Astrocyte (in vitro differentiated cells and primary cell): ENCODE measurements around the gene GABARAP. TPM values are rescaled to one million over a fixed set of nuclear protein-coding genes. Genes with fewer than 3 reads are reported as not detected.

ENCODE experiments used
- DNase-seq: peaks from one replicate; pipeline ENCODE4 v3.0.0-alpha.2; 2010; ENCODE audit warnings: low read depth
- FAIRE-seq: peaks from 2 replicates; lab custom pipeline; 2011; peaks lifted over from hg19 to GRCh38; lab: Jason Lieb, UNC
- H2AFZ ChIP-seq: 2 replicates; pipeline ENCODE4 v1.6.0; 2012; ENCODE audit warnings: low read depth, low read length, inconsistent platforms
- H3K27ac ChIP-seq: 2 replicates; pipeline ENCODE4 v1.5.1; 2011; ENCODE audit warnings: low read depth, low read length, inconsistent platforms
- H3K27me3 ChIP-seq: 2 replicates; pipeline ENCODE4 v1.6.0; 2011; ENCODE audit warnings: low read length, inconsistent platforms; ENCODE audit not compliant: insufficient read depth
- H3K36me3 ChIP-seq: 2 replicates; pipeline ENCODE4 v1.5.1; 2011; ENCODE audit warnings: low read length, inconsistent platforms; ENCODE audit not compliant: insufficient read depth
- H3K4me1 ChIP-seq: 2 replicates; pipeline ENCODE4 v1.5.1; 2011; ENCODE audit warnings: low read length, inconsistent platforms; ENCODE audit not compliant: insufficient read depth
- H3K4me2 ChIP-seq: 2 replicates; pipeline ENCODE4 v1.6.0; 2012; ENCODE audit warnings: low read length, inconsistent platforms
- H3K4me3 ChIP-seq: 2 replicates; pipeline ENCODE4 v1.5.1; 2011; ENCODE audit warnings: low read depth, mild to moderate bottlenecking, low read length, inconsistent platforms; ENCODE audit not compliant: insufficient read depth
- H3K79me2 ChIP-seq: 2 replicates; pipeline ENCODE4 v1.6.0; 2012; ENCODE audit warnings: mild to moderate bottlenecking, low read length, inconsistent platforms; ENCODE audit not compliant: insufficient read depth
- H3K9ac ChIP-seq: 2 replicates; pipeline ENCODE4 v1.6.0; 2012; ENCODE audit warnings: mild to moderate bottlenecking, low read length, inconsistent platforms
- H3K9me3 ChIP-seq: 2 replicates; pipeline ENCODE4 v1.5.1; 2012; ENCODE audit warnings: low read depth, mild to moderate bottlenecking, low read length, inconsistent platforms; ENCODE audit not compliant: insufficient read depth
- H4K20me1 ChIP-seq: 2 replicates; pipeline ENCODE4 v1.6.0; 2012; ENCODE audit warnings: low read length, inconsistent platforms; ENCODE audit not compliant: insufficient read depth
- H3K27ac Mint-ChIP-seq: one replicate; pipeline ENCODE4 v1.8.0; 2021; ENCODE audit warnings: mild to moderate bottlenecking, mixed read lengths; ENCODE audit not compliant: unreplicated experiment
- H3K27me3 Mint-ChIP-seq: one replicate; pipeline ENCODE4 v1.8.0; 2021; ENCODE audit warnings: low read depth, mixed read lengths; ENCODE audit not compliant: unreplicated experiment
- H3K36me3 Mint-ChIP-seq: one replicate; pipeline ENCODE4 v1.8.0; 2021; ENCODE audit warnings: low read depth, mixed read lengths; ENCODE audit not compliant: unreplicated experiment
- H3K4me1 Mint-ChIP-seq: one replicate; pipeline ENCODE4 v1.8.0; 2021; ENCODE audit warnings: low read depth, mixed read lengths; ENCODE audit not compliant: unreplicated experiment
- H3K4me3 Mint-ChIP-seq: one replicate; pipeline ENCODE4 v1.8.0; 2021; ENCODE audit warnings: mild to moderate bottlenecking, moderate library complexity, mixed read lengths; ENCODE audit not compliant: unreplicated experiment
- H3K9me3 Mint-ChIP-seq: one replicate; pipeline ENCODE4 v1.8.0; 2021; ENCODE audit warnings: mild to moderate bottlenecking, mixed read lengths; ENCODE audit not compliant: unreplicated experiment
- EZH2 ChIP-seq: IDR thresholded peaks from 2 replicates; pipeline ENCODE4 v1.6.1; 2012; ENCODE audit warnings: mild to moderate bottlenecking, low read length, inconsistent platforms; ENCODE audit not compliant: insufficient read depth
- total RNA-seq: library from RNA; stranded (reverse); gene quantifications from 2 replicates; pipeline ENCODE4 v1.2.1, GENCODE V29; 2021
- TF ChIP-seq, protein P1 (sequence below): IDR thresholded peaks from 2 replicates; pipeline ENCODE4 v1.5.1; 2011; ENCODE audit warnings: low read depth, mild to moderate bottlenecking, inconsistent platforms, low read length, moderate library complexity; ENCODE audit not compliant: insufficient read depth

The GABARAP gene
- total RNA-seq, 1 donor from 2014 or later: 434 TPM

GRCh38 chr17:7211491-7212273, 30.6 kb downstream of the GABARAP start:
- no peak for TF ChIP-seq EZH2
- TF ChIP-seq, protein P1, sequence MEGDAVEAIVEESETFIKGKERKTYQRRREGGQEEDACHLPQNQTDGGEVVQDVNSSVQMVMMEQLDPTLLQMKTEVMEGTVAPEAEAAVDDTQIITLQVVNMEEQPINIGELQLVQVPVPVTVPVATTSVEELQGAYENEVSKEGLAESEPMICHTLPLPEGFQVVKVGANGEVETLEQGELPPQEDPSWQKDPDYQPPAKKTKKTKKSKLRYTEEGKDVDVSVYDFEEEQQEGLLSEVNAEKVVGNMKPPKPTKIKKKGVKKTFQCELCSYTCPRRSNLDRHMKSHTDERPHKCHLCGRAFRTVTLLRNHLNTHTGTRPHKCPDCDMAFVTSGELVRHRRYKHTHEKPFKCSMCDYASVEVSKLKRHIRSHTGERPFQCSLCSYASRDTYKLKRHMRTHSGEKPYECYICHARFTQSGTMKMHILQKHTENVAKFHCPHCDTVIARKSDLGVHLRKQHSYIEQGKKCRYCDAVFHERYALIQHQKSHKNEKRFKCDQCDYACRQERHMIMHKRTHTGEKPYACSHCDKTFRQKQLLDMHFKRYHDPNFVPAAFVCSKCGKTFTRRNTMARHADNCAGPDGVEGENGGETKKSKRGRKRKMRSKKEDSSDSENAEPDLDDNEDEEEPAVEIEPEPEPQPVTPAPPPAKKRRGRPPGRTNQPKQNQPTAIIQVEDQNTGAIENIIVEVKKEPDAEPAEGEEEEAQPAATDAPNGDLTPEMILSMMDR: no peak
- peaks cover 75% of the 10 kb centered on the region for H3K79me2 ChIP-seq
- H3K36me3 ChIP-seq: no peaks in the 10 kb centered on the region
- H2AFZ ChIP-seq: no peak overlapping the region
- no peaks in the 10 kb centered on the region for H3K27me3 ChIP-seq
- Mint-ChIP-seq H3K27me3 (no peaks in the 10 kb centered on the region), H3K27ac (no peak overlapping the region), H3K4me1 (peaks cover 37% of the 10 kb centered on the region), H3K4me3 (peak overlapping the region; percentile 61), H3K9me3 (no peaks in the 10 kb centered on the region), H3K36me3 (peaks cover 12% of the 10 kb centered on the region)
- H3K9ac ChIP-seq: no peak overlapping the region
- no peak overlapping the region for H3K4me3 ChIP-seq
- H3K9me3 ChIP-seq: no peaks in the 10 kb centered on the region
- peak overlapping the region; percentile 70 for H3K4me2 ChIP-seq
- DNase-seq: no peak
- peaks cover 86% of the 10 kb centered on the region for H4K20me1 ChIP-seq
- no peak for FAIRE-seq
- no peak overlapping the region for H3K27ac ChIP-seq
- peaks cover 36% of the 10 kb centered on the region for H3K4me1 ChIP-seq

- H3K4me2 ChIP-seq: no peak overlapping the region
- H3K79me2 ChIP-seq: peaks cover 68% of the 10 kb centered on the region
- Mint-ChIP-seq H3K27ac (no peak overlapping the region), H3K27me3 (no peaks in the 10 kb centered on the region), H3K4me3 (no peak overlapping the region), H3K36me3 (peaks cover 16% of the 10 kb centered on the region), H3K4me1 (peaks cover 42% of the 10 kb centered on the region), H3K9me3 (no peaks in the 10 kb centered on the region)
- H3K27ac ChIP-seq: no peak overlapping the region
- peaks cover 81% of the 10 kb centered on the region for H4K20me1 ChIP-seq
- no peaks in the 10 kb centered on the region for H3K36me3 ChIP-seq
- no peak overlapping the region for H2AFZ ChIP-seq
- DNase-seq: no peak
- H3K4me3 ChIP-seq: no peak overlapping the region
- TF ChIP-seq EZH2: no peak
- peaks cover 32% of the 10 kb centered on the region for H3K4me1 ChIP-seq
- no peaks in the 10 kb centered on the region for H3K27me3 ChIP-seq
- no peaks in the 10 kb centered on the region for H3K9me3 ChIP-seq
- no peak for FAIRE-seq
- no peak overlapping the region for H3K9ac ChIP-seq
Measured at GRCh38 chr17:7208754-7209460, 33.3 kb downstream of the GABARAP start.

DNA sequence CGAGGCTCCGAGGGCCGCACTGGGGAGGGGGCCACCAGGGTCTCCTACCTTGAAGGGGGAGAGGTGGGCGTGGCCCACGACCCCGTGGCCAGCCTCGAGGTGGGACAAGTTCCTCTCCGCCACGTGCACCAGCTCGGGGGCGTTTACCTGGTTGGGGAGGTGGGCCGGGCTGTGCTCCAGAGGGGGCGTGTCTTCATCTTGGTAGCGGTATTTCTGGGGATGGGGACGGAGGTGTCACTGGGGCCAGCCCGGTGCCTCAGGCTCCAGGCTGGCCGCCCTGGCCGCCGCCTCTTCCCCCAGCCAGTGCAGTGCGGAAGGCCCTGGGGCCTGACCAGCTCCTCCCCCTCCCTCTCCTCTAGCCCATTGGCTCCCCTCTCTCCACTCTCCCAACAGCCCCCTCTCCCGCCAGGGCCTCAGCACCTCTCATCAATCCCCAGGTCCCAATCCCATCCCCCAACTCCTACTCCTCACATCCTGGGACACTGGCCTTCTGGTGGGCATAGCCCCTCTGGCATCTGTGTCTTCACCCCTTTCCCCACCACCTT, 34.1 kb downstream of the GABARAP start:
- no peaks in the 10 kb centered on the region for H3K27me3 ChIP-seq
- H3K4me2 ChIP-seq: no peak overlapping the region
- no peak for FAIRE-seq
- peaks cover 28% of the 10 kb centered on the region for H3K4me1 ChIP-seq
- H3K27ac Mint-ChIP-seq: no peak overlapping the region
- peaks cover 3% of the 10 kb centered on the region for H3K36me3 ChIP-seq
- no peak overlapping the region for H3K4me3 ChIP-seq
- peaks cover 35% of the 10 kb centered on the region for H3K4me1 Mint-ChIP-seq
- H3K27ac ChIP-seq: no peak overlapping the region
- no peak for DNase-seq
- H3K4me3 Mint-ChIP-seq: no peak overlapping the region
- no peaks in the 10 kb centered on the region for H3K9me3 ChIP-seq
- peaks cover 60% of the 10 kb centered on the region for H3K79me2 ChIP-seq
- peaks cover 76% of the 10 kb centered on the region for H4K20me1 ChIP-seq
- no peaks in the 10 kb centered on the region for H3K27me3 Mint-ChIP-seq
- no peak overlapping the region for H2AFZ ChIP-seq
- no peaks in the 10 kb centered on the region for H3K9me3 Mint-ChIP-seq
- peaks cover 14% of the 10 kb centered on the region for H3K36me3 Mint-ChIP-seq
- H3K9ac ChIP-seq: no peak overlapping the region
- TF ChIP-seq, protein P1: no peak
- no peak for TF ChIP-seq EZH2
